LNCAP (cell line): ENCODE results near the gene GMNN.

Source experiments
- CTCF ChIP-seq: fragments of 450-650 bp; IDR thresholded peaks from 2 replicates; pipeline ENCODE4 v1.5.1; 2017; ENCODE audit warnings: mild to moderate bottlenecking

The GMNN gene

GRCh38 chr6:24774696-24775519 lies at the start of gene GMNN:
Gene GMNN (plus strand): TSS chr6:24774937. CDS start chr6:24777247, 2,310 bp downstream.
- TF ChIP-seq CTCF, result no peak

- no peak for TF ChIP-seq CTCF
These were observed 40.6 kb upstream of the GMNN start for GRCh38 chr6:24734166-24734565.

- no peak for TF ChIP-seq CTCF
These were observed 36.0 kb upstream of the GMNN start for GRCh38 chr6:24738741-24739140.

- no peak for TF ChIP-seq CTCF
These were observed 33.9 kb upstream of the GMNN start for GRCh38 chr6:24740861-24741260.

- no peak for TF ChIP-seq CTCF
These were observed 32.5 kb upstream of the GMNN start for GRCh38 chr6:24742216-24742738.

- no peak for TF ChIP-seq CTCF
These were observed 31.3 kb upstream of the GMNN start for GRCh38 chr6:24743265-24743943.

GRCh38 chr6:24743944-24744335 lies 30.8 kb upstream of the GMNN start:
- TF ChIP-seq CTCF, result no peak
